Right lung (tissue), 10 donors: Measurements from ENCODE around the gene SRSF3. TPM values are rescaled to one million over a fixed set of nuclear protein-coding genes. Genes with fewer than 3 reads are reported as not detected.
A peak's percentile ranks its signal among the peaks of the same experiment; 100 is the strongest.

Experiments used
- DNase-seq, 2 donors: peaks; one replicate each; pipeline ENCODE4 v3.0.0-alpha.2; 2013
- long read RNA-seq, 8 donors: transcript quantifications; one replicate each; lab custom pipeline, GENCODE V29; 2026
- polyA plus RNA-seq, 5 donors: library from polyadenylated mRNA; unstranded; fragments of 120-200 nt; gene quantifications; one replicate each; pipeline versions ENCODE4 v1.2.1 to v1.2.3, GENCODE V29; 2013; ENCODE audit warnings: inconsistent platforms in 1 of 5, low replicate concordance in 1 of 5; ENCODE audit not compliant: insufficient read length in 5 of 5, insufficient read depth in 1 of 5

The SRSF3 gene
- polyA plus RNA-seq, result 100 to 1,000 TPM; 499 to 658 (median 579) TPM
- long read RNA-seq, donor 1, full-length matches to known transcripts, result 487 of 563 reads
- long read RNA-seq, donor 1, partial matches to known transcripts, result 66 of 563 reads
- long read RNA-seq, donor 1, other reads (novel, unspliced or antisense), result 10 of 563 reads
- long read RNA-seq, donor 2, full-length matches to known transcripts, result 299 of 357 reads
- long read RNA-seq, donor 2, partial matches to known transcripts, result 53 of 357 reads
- long read RNA-seq, donor 2, other reads (novel, unspliced or antisense), result 5 of 357 reads
- long read RNA-seq, donor 3, full-length matches to known transcripts, result 414 of 476 reads
- long read RNA-seq, donor 3, partial matches to known transcripts, result 52 of 476 reads
- long read RNA-seq, donor 3, other reads (novel, unspliced or antisense), result 10 of 476 reads
- long read RNA-seq, donor 4, full-length matches to known transcripts, result 246 of 285 reads
- long read RNA-seq, donor 4, partial matches to known transcripts, result 39 of 285 reads
- long read RNA-seq, donor 4, other reads (novel, unspliced or antisense), result 0 of 285 reads
- long read RNA-seq, donor 5, full-length matches to known transcripts, result 573 of 671 reads
- long read RNA-seq, donor 5, partial matches to known transcripts, result 83 of 671 reads
- long read RNA-seq, donor 5, other reads (novel, unspliced or antisense), result 15 of 671 reads
- long read RNA-seq, donor 6, full-length matches to known transcripts, result 502 of 579 reads
- long read RNA-seq, donor 6, partial matches to known transcripts, result 63 of 579 reads
- long read RNA-seq, donor 6, other reads (novel, unspliced or antisense), result 14 of 579 reads
- long read RNA-seq, donor 7, full-length matches to known transcripts, result 198 of 214 reads
- long read RNA-seq, donor 7, partial matches to known transcripts, result 11 of 214 reads
- long read RNA-seq, donor 7, other reads (novel, unspliced or antisense), result 5 of 214 reads
- long read RNA-seq, donor 8, full-length matches to known transcripts, result 192 of 201 reads
- long read RNA-seq, donor 8, partial matches to known transcripts, result 9 of 201 reads
- long read RNA-seq, donor 8, other reads (novel, unspliced or antisense), result 0 of 201 reads

- DNase-seq, result peak; percentile 98
These were observed at the start of gene SRSF3 for GRCh38 chr6:36594029-36594815. Gene SRSF3, plus strand, starts transcription at chr6:36594362. Its CDS starts 2,401 bp downstream, at chr6:36596763.

GRCh38 chr6:36545767-36546307, 48.3 kb upstream of the SRSF3 start:
- peak in 1 of 2 donors; percentile 3 for DNase-seq

- peak in 1 of 2 donors; percentile 20 for DNase-seq
These were observed 47.7 kb upstream of the SRSF3 start for GRCh38 chr6:36546308-36546919.

- peak; percentile 90 to 92 for DNase-seq
These were observed 47.1 kb upstream of the SRSF3 start, which contains the start of gene STK38 for GRCh38 chr6:36546920-36547645. Gene STK38, minus strand, starts transcription at chr6:36547479. Its CDS starts 7,277 bp downstream, at chr6:36540202.

- DNase-seq, result peak in 1 of 2 donors; percentile 11
These were observed 46.3 kb upstream of the SRSF3 start for GRCh38 chr6:36547646-36548400.

DNA sequence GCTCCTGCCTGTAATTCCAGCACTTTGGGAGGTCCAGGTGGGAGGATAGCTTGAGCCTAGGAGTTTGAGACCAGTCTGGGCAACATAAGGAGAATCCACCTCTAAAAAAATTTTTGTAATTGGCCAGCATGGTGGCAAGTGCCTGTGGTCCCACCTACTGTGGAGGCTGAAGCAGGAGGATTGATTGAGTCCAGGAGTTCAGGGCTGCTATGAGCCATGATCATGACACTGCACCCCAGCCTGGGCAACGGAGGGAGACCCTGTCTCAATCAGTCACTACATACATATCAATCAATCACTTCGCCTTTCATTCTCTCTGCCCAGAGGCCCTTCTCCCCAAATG, 45.8 kb upstream of the SRSF3 start:
- no peak for DNase-seq

GRCh38 chr6:36550473-36551000, 43.6 kb upstream of the SRSF3 start:
- DNase-seq, result no peak

- no peak for DNase-seq
These were observed 38.4 kb upstream of the SRSF3 start for GRCh38 chr6:36555750-36556252.

DNA sequence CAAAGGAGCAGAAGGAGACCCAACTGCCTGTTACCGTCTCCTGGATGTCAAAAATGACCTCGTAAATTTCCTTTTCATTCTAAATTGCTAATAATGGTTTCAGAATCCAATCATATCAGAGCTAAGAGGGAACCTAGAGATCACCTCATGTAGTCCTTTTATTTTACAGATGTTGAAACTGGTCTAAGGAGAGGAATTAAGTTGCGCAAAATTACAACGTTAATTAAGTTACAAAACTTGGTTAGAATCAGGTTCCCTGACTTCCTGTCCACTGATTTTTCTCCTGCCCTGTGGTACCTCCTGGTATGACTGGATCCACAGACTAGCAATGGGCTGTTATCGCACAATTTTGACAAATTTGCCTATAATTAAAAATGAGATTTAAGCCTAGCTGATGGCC, 37.9 kb upstream of the SRSF3 start:
- no peak for DNase-seq

DNA sequence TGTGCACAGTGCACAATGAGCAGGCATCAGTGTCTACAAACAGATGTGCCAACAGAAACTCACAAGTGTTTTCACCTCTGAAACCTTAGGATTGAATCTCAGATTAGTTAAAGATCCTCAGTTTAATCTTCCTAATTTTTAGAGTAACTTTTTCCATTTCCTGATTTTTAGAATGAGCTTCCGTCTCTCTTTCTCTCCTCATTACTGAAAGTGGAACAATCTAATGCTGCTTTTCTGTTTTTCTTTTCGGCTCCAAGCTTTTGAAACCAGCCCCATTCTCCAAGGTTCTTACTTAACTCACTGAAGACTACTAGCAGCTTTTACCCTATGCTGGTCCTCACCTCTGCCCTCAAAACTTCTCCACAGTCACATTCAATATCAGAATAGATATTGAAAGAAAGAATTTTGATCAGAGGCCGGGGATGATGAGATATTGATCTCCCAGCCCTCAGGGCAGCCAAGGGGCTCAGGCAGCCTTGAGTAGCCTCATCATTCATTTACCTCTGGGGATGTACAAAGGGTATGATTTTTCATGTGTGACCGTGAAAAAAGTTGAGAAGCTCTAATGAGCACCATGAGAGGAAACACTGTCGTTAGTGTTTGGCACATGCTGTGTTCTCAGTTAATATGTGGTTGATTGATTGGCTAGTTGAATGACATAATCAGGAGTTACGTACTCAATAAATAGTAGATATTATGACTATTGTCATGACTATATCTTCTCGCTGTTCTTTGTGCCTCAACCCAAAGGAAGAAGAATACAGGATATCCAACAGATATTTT, 35.0 kb upstream of the SRSF3 start:
- DNase-seq, result no peak

GRCh38 chr6:36560822-36561221, 33.3 kb upstream of the SRSF3 start:
- no peak for DNase-seq

DNA sequence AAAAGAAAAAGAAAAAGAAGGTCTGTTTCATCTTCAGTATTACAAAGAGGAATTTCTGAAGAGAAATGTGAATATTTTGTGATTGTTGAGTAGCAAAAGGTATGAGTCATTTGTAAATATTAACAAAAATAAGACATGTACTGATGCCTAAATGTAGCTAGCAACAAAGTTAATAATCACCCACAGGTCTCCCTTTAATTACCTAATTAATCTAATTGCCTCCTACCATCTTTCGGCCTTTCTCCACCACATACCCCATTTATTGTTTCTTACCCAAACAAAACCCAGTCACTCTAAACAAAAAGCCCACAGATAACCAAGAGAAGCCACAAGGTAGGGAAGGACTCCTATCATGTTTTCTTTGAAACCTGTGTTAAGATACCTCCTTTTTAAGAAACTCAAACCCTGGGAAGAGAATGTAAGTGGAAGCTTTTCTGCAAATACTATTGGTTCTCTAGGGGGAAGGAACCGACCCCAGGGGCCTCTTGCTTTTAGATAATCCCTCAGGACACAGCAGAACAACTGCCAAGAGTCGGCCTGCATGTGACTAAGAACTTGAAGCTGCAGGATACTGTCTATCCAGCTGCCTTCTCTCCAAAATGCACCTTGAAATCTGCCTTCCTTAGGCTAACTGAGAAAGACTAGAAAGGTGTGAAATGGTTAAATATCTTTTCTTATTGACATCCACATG, 30.8 kb upstream of the SRSF3 start:
- DNase-seq, result no peak

GRCh38 chr6:36563928-36564284, 30.3 kb upstream of the SRSF3 start:
- DNase-seq, result no peak

DNA sequence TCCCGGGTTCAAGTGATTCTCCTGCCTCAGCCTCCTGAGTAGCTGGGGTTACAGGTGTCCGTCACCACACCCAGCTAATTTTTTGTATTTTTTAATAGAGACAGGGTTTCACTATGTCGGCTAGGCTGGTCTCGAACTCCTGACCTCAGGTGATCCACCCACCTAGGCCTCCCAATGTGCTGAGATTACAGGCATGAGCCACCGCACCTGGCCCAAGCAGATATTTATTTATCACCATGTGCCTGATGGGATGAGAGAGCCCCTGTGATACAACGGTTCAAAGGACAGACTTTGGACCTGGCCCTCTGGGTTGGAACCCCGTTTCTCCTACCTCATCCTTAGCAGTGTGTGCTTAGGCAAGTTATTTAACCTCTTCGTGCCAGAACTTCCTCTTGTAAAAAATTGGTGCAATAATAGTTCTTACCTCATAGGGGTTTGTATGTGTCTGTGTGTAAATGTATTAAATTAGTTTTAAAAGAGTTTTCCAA, 27.7 kb upstream of the SRSF3 start:
- DNase-seq, result no peak

DNA sequence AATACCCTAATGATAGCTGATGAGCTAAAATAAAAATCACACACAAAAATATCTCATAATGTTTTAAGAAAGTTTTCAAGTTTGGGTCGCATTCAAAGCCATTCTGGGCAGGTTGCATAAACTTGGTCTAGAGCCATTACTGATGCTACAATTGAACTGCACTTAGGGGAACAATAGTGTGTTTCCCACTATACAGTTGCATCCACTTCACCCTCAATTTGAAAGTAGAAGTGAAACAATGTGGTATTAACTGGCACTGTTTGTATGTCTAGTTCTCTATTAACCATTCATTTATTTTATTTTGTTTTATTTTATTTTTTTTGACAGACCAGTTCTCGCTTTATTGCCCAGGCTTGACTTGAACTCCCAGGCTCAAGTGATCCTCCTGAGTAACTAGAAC, 23.9 kb upstream of the SRSF3 start:
- DNase-seq, result no peak

DNA sequence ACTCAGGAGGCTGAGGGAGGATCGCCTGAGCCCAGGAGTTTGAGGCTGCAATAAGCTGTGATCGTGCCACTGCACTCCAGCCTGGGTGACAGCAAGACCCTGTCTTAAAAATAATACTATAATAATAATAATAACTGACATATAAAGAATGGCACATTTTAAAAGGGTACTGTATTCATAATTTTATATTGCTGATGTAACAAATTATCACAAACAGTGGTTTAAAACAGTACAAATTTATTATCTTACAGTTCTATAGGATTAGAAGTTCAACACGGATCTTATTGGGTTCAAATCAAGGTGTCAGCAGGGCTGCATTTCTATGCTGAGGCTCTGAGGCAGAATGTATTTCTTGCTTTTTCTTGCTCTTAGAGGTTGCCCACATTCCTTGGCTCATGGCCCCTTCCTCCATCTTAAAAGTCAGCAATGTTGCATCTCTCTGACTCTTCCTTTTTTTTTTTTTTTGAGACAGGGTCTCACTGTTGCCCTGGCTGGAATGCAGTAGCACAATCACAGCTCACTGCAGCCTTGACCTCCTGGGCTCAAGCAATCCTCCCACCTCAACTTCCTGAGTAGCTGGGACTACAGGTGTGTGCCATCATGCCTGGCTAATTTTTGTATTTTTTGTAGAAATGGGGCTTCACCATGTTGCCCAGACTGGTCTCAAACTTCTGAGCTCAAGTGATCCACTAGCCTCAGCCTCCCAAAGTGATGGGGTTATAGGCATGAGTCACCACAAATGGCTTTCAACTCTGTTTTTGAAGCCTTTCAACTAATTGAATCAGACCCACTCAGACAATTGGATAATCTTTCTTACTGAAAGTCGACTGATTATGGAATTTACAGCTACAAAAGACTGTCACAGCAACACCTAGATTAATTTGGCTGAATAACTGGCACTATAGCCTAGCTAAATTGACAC, 22.8 kb upstream of the SRSF3 start:
- DNase-seq, result no peak
